B cell (primary cell): ENCODE data around the gene TBC1D9B. TPM values are rescaled to one million over a fixed set of nuclear protein-coding genes. Genes with fewer than 3 reads are reported as not detected.

Source experiments
- ATAC-seq: fragments of 200-7000 bp; cut with Tn5 transposase; one replicate; pipeline ENCODE4 v1.10.0; 2021; ENCODE audit warnings: low read depth, mild to moderate bottlenecking, moderate number of reproducible peaks, moderate library complexity
- CTCF ChIA-PET: fragments of 350-600 bp; sonication (Branson Sonifier 250); formaldehyde crosslinking; loops from one replicate; lab custom pipeline; 2021; ENCODE audit warnings: antibody characterized with exemption, inconsistent platforms; lab: Charles Lee
- POLR2A ChIA-PET: fragments of 350-600 bp; sonication (Branson Sonifier 250); formaldehyde crosslinking; loops from one replicate; lab custom pipeline; 2021; ENCODE audit warnings: antibody characterized with exemption; lab: Charles Lee
- DNase-seq: peaks from one replicate; pipeline ENCODE4 v3.0.0; 2013
- H2AFZ ChIP-seq: 2 replicates; pipeline ENCODE4 v1.6.1; 2012; ENCODE audit warnings: mild to moderate bottlenecking, low read depth, low read length; ENCODE audit not compliant: insufficient read depth, poor library complexity, severe bottlenecking
- H3K27ac ChIP-seq, 2 donors: 1 replicate in 1 of 2; 2 replicates in 1 of 2; pipeline ENCODE4 v1.5.1; 2012 to 2013; ENCODE audit warnings: low read length in 2 of 2, mild to moderate bottlenecking in 2 of 2, moderate library complexity in 1 of 2
- H3K27me3 ChIP-seq, 4 experiments: fragments of 200-600 bp in 1 of 4; sonication (generic) in 1 of 4; replicated peaks in 1 of 4; 1 replicate in 2 of 4; 2 replicates in 2 of 4; pipeline versions ENCODE4 v1.6.1 to v1.7.0; 2013 to 2016; ENCODE audit warnings: low read length in 3 of 4, mild to moderate bottlenecking in 2 of 4, mixed read lengths in 1 of 4, moderate library complexity in 1 of 4; ENCODE audit not compliant: insufficient read depth in 4 of 4, control insufficient read depth in 3 of 4; ENCODE audit errors: control extremely low read depth in 1 of 4
- H3K36me3 ChIP-seq, 2 experiments: replicated peaks in 1 of 2; 1 replicate in 1 of 2; 2 replicates in 1 of 2; pipeline versions ENCODE4 v1.6.1 to v1.7.1; 2013; ENCODE audit warnings: low read length in 1 of 2; ENCODE audit not compliant: insufficient read depth in 2 of 2, control insufficient read depth in 1 of 2; ENCODE audit errors: control extremely low read depth in 1 of 2, extremely low read depth in 1 of 2
- H3K4me1 ChIP-seq, 2 donors: fragments of 200-600 bp in 1 of 2; sonication (generic) in 1 of 2; 1 replicate in 1 of 2; 2 replicates in 1 of 2; pipeline versions ENCODE4 v1.5.1 to v1.6.1; 2013 to 2017; ENCODE audit warnings: low read length in 2 of 2; ENCODE audit not compliant: control insufficient read depth in 2 of 2, insufficient read depth in 2 of 2
- H3K4me2 ChIP-seq: replicated peaks from 2 replicates; pipeline ENCODE3; 2012; ENCODE audit warnings: mild to moderate bottlenecking, low read depth, low read length; ENCODE audit not compliant: poor library complexity, severe bottlenecking
- H3K4me3 ChIP-seq, 5 experiments: fragments of 200-600 bp in 1 of 5; sonication (generic) in 1 of 5; 1 replicate in 3 of 5; 2 replicates in 2 of 5; pipeline versions ENCODE4 v1.5.1 to v1.7.0; 2011 to 2016; ENCODE audit warnings: low read length in 4 of 5, mild to moderate bottlenecking in 4 of 5, low read depth in 2 of 5, control low read depth in 1 of 5, moderate library complexity in 1 of 5; ENCODE audit not compliant: insufficient read depth in 1 of 5; ENCODE audit errors: control extremely low read depth in 1 of 5, extremely low read depth in 1 of 5
- H3K79me2 ChIP-seq: fragments of 200-600 bp; sonication (generic); one replicate; pipeline ENCODE4 v1.6.0; 2016; ENCODE audit warnings: low read length; ENCODE audit not compliant: control insufficient read depth, insufficient read depth
- H3K9ac ChIP-seq: fragments of 200-600 bp; sonication (generic); 2 replicates; pipeline ENCODE4 v1.6.1; 2017; ENCODE audit warnings: mild to moderate bottlenecking, low read length, moderate library complexity
- H3K9me3 ChIP-seq, 3 donors: one replicate each; pipeline versions ENCODE4 v1.6.1 to v1.7.1; 2013; ENCODE audit warnings: low read length in 2 of 3; ENCODE audit not compliant: control insufficient read depth in 2 of 3, insufficient read depth in 1 of 3; ENCODE audit errors: control extremely low read depth in 1 of 3
- H4K20me1 ChIP-seq: 2 replicates; pipeline ENCODE4 v1.6.0; 2012; ENCODE audit warnings: mild to moderate bottlenecking, low read length; ENCODE audit not compliant: insufficient read depth, control insufficient read depth, poor library complexity, severe bottlenecking
- H3K27ac Mint-ChIP-seq: one replicate; pipeline ENCODE4 v1.8.0; 2021; ENCODE audit warnings: mixed read lengths
- H3K27me3 Mint-ChIP-seq: one replicate; pipeline ENCODE4 v1.8.0; 2021; ENCODE audit warnings: mixed read lengths
- H3K4me1 Mint-ChIP-seq: one replicate; pipeline ENCODE4 v1.8.0; 2021; ENCODE audit warnings: mixed read lengths
- H3K4me3 Mint-ChIP-seq: one replicate; pipeline ENCODE4 v1.8.0; 2021; ENCODE audit warnings: mixed read lengths
- H3K9me3 Mint-ChIP-seq: one replicate; pipeline ENCODE4 v1.8.0; 2022; ENCODE audit warnings: mixed read lengths; ENCODE audit not compliant: insufficient read depth
- CTCF ChIP-seq: fragments of 200-600 bp; IDR thresholded peaks from one replicate; pipeline ENCODE4 v1.8.0; 2022; ENCODE audit warnings: antibody characterized with exemption, mild to moderate bottlenecking
- EZH2 ChIP-seq: IDR thresholded peaks from 2 replicates; pipeline ENCODE4 v1.6.1; 2012; ENCODE audit warnings: borderline replicate concordance, low read depth, mild to moderate bottlenecking, moderate library complexity, low read length; ENCODE audit not compliant: insufficient read depth, poor library complexity, severe bottlenecking
- WGBS: methylation state at CpG from one replicate; pipeline ENCODE4 v1.1.5; 2013; ENCODE audit warnings: missing lambda C conversion rate; ENCODE audit not compliant: insufficient coverage; 5-methylcytosine and 5-hydroxymethylcytosine counted together
- intact Hi-C: fragments of 100-400 bp; cut with micrococcal nuclease; formaldehyde crosslinking; loops from one replicate; pipeline ENCODE4 v1.10.0; 2022
- polyA plus RNA-seq: library from polyadenylated mRNA; depleted of rRNA; stranded (reverse); fragments of >200 nt; gene quantifications from 2 replicates; pipeline ENCODE4 v1.2.3, GENCODE V29; 2012
- total RNA-seq, 2 donors: library from RNA; stranded (reverse); fragments of 120-200 nt in 1 of 2; gene quantifications; 1 replicate in 1 of 2; 2 replicates in 1 of 2; pipeline versions ENCODE4 v1.2.3 to v1.2.4, GENCODE V29; 2013 to 2022

TBC1D9B gene
- total and polyA plus RNA-seq, 2 donors (not counting 1 experiment from before 2014, with no cell fraction given), result 143 to 144 TPM

- intact Hi-C loops, result loop anchor here (5.0 kb wide), 2 partner anchors 257 to 263 kb away; partner anchors contain the start of genes RNF130 and RUFY1
- Histone ChIP-seq H3K27me3 (peaks cover 0 to 6% (median 0%) of the 10 kb centered on the region in 4 experiments), H3K79me2 (peaks cover 14% of the 10 kb centered on the region), H3K9ac (no peak overlapping the region), H3K4me3 (no peak overlapping the region), H3K4me2 (no peak overlapping the region), H4K20me1 (no peaks in the 10 kb centered on the region), H3K9me3 (peaks cover 0 to 10% (median 0%) of the 10 kb centered on the region in 3 donors), H3K27ac (no peak overlapping the region), H2AFZ (no peak overlapping the region), H3K4me1 (peaks cover 32 to 38% of the 10 kb centered on the region in 2 donors), H3K36me3 (peaks cover 0 to 11% of the 10 kb centered on the region in 2 experiments)
- ChIA-PET CTCF (interaction anchor here (1.0 to 3.4 kb wide), 2 partner anchors 14 kb away, joined by 6 to 17 read pairs; no protein-coding TSS in a partner anchor), POLR2A (interaction anchor here (0.6 kb wide), 1 partner anchor 135 kb away, joined by 3 read pairs; the partner anchor contains the start of gene CBY3)
- Mint-ChIP-seq H3K4me1 (peaks cover 34% of the 10 kb centered on the region), H3K27ac (peak overlapping the region; percentile 56), H3K9me3 (no peaks in the 10 kb centered on the region), H3K27me3 (no peaks in the 10 kb centered on the region), H3K4me3 (peak overlapping the region; percentile 75)
- ATAC-seq, result no peak
- no peak for TF ChIP-seq CTCF
- no peak for TF ChIP-seq EZH2
- 98% methylated on average over 17 of the region's 21 CpGs for WGBS
- no peak for DNase-seq
Observed at GRCh38 chr5:179815491-179816249, 92.0 kb downstream of the TBC1D9B start.

- ChIA-PET CTCF (interaction anchor here (0.6 to 3.4 kb wide), 4 partner anchors 12 to 111 kb away, joined by 3 to 17 read pairs (median 4); no protein-coding TSS in a partner anchor), POLR2A (no interaction called here)
- TF ChIP-seq CTCF (no peak), EZH2 (no peak)
Observed at GRCh38 chr5:179814090-179814489, 93.6 kb downstream of the TBC1D9B start.

More at GRCh38 chr5:179814090-179814489, 93.6 kb downstream of the TBC1D9B start:
- WGBS, result no CpG with 5 or more reads among the region's 3 CpGs
- H3K27me3 ChIP-seq, result peaks cover 0 to 6% (median 0%) of the 10 kb centered on the region in 4 experiments
- H3K4me3 ChIP-seq, result no peak overlapping the region
- peaks cover 6% of the 10 kb centered on the region for H3K79me2 ChIP-seq
- H3K36me3 ChIP-seq, result peaks cover 0 to 11% of the 10 kb centered on the region in 2 experiments
- no peaks in the 10 kb centered on the region for H3K27me3 Mint-ChIP-seq
- no peak overlapping the region for H2AFZ ChIP-seq
- H3K9ac ChIP-seq, result no peak overlapping the region
- ATAC-seq (no peak), DNase-seq (no peak)
- H3K9me3 Mint-ChIP-seq, result no peaks in the 10 kb centered on the region
- H3K27ac Mint-ChIP-seq, result no peak overlapping the region
- no peaks in the 10 kb centered on the region for H4K20me1 ChIP-seq
- H3K4me1 ChIP-seq, result peaks cover 18 to 23% of the 10 kb centered on the region in 2 donors
- intact Hi-C loops, result no loop called here
- no peak overlapping the region for H3K27ac ChIP-seq
- no peak overlapping the region for H3K4me2 ChIP-seq
- no peak overlapping the region for H3K4me3 Mint-ChIP-seq
- H3K9me3 ChIP-seq, result peaks cover 0 to 10% (median 0%) of the 10 kb centered on the region in 3 donors
- H3K4me1 Mint-ChIP-seq, result peaks cover 23% of the 10 kb centered on the region
